K562 (cell line): ENCODE measurements around the gene METTL2B. TPM values are rescaled to one million over a fixed set of nuclear protein-coding genes. Genes with fewer than 3 reads are reported as not detected.

Experiments
- EP300 ChIP-seq: IDR thresholded peaks from 2 replicates; pipeline ENCODE4 v1.6.1; 2012; ENCODE audit warnings: low read length, improper control_type of control experiment
- GTF2E2 ChIP-seq: fragments of 200-800 bp; sonication (Bioruptor generic); IDR thresholded peaks from 2 replicates; pipeline ENCODE4 v1.6.1; 2016; ENCODE audit warnings: missing genetic modification characterization, missing compliant biosample characterization
- ILF3 ChIP-seq: fragments of 450-650 bp; IDR thresholded peaks from 2 replicates; pipeline ENCODE4 v1.6.1; 2018; ENCODE audit warnings: antibody characterized with exemption, mild to moderate bottlenecking, moderate library complexity, borderline replicate concordance
- JUN ChIP-seq, 2 experiments: sonication (generic) in 1 of 2; formaldehyde crosslinking in 1 of 2; IDR thresholded peaks; 2 replicates each; pipeline versions ENCODE4 v1.6.1 to v1.8.0; 2012 to 2022; ENCODE audit warnings: borderline replicate concordance in 2 of 2, mild to moderate bottlenecking in 2 of 2, improper control_type of control experiment in 1 of 2, low read depth in 1 of 2, low read length in 1 of 2, missing genetic modification reagents in 1 of 2
- L3MBTL2 ChIP-seq: fragments of 450-650 bp; IDR thresholded peaks from 2 replicates; pipeline ENCODE4 v1.6.1; 2016; ENCODE audit warnings: mild to moderate bottlenecking, moderate library complexity
- MAFF ChIP-seq: IDR thresholded peaks from 2 replicates; pipeline ENCODE4 v1.6.1; 2012; ENCODE audit warnings: low read length, improper control_type of control experiment
- MGA ChIP-seq: fragments of 450-650 bp; IDR thresholded peaks from 2 replicates; pipeline ENCODE4 v1.6.1; 2016; ENCODE audit warnings: mild to moderate bottlenecking, moderate library complexity
- RB1 ChIP-seq: fragments of 450-650 bp; IDR thresholded peaks from 2 replicates; pipeline ENCODE4 v1.6.1; 2017; ENCODE audit warnings: low read depth, mild to moderate bottlenecking
- RBM14 ChIP-seq: fragments of 200-400 bp; formaldehyde crosslinking; IDR thresholded peaks from 2 replicates; pipeline ENCODE4 v1.6.1; 2018; ENCODE audit warnings: low read depth, mild to moderate bottlenecking, low read length, moderate library complexity, borderline replicate concordance; ENCODE audit not compliant: insufficient read depth
- SMARCA5 ChIP-seq: fragments of 450-650 bp; IDR thresholded peaks from 2 replicates; pipeline ENCODE4 v1.6.1; 2016
- SNRNP70 ChIP-seq: fragments of 200-400 bp; formaldehyde crosslinking; optimal IDR thresholded peaks from 2 replicates; pipeline ENCODE3; 2017; ENCODE audit warnings: low read depth, low read length
- STAT5A ChIP-seq: IDR thresholded peaks from 2 replicates; pipeline ENCODE4 v1.6.1; 2012; ENCODE audit warnings: low read length, inconsistent platforms, borderline replicate concordance
- ZKSCAN3 ChIP-seq: fragments of 250-450 bp; sonication (Bioruptor Pico); IDR thresholded peaks from 2 replicates; pipeline ENCODE4 v1.4.0; 2020
- ZNF740 ChIP-seq, 3 experiments: fragments of 200-800 bp in 1 of 3; sonication (Bioruptor generic) in 1 of 3; sonication (generic) in 1 of 3; formaldehyde crosslinking in 1 of 3; IDR thresholded peaks; 2 replicates each; pipeline versions ENCODE4 v1.6.1 to v1.8.0; 2016 to 2022; ENCODE audit warnings: mild to moderate bottlenecking in 2 of 3, missing compliant biosample characterization in 2 of 3, missing genetic modification characterization in 2 of 3, missing genetic modification reagents in 1 of 3
- ZZZ3 ChIP-seq: fragments of 450-650 bp; IDR thresholded peaks from 2 replicates; pipeline ENCODE4 v1.6.1; 2016; ENCODE audit warnings: antibody characterized with exemption, mild to moderate bottlenecking, moderate library complexity
- polyA plus RNA-seq, 8 experiments: library from polyadenylated mRNA; depleted of rRNA in 4 of 8; stranded (reverse) in 5 of 8; unstranded in 3 of 8; fragments of >200 nt; fragmentation: Nextera tagmentation in 2 of 8; fragmentation: Illumina TruSeq in 1 of 8; extraction: Ambion mirVana in 2 of 8; extraction: Trizol in 1 of 8; gene quantifications; 2 replicates each; pipeline versions ENCODE4 v1.2.1 to v1.2.3, GENCODE V29; 2011 to 2014; ENCODE audit warnings: inconsistent platforms in 1 of 8, missing spikeins in 1 of 8
- total RNA-seq, 7 experiments: library from RNA; depleted of rRNA in 6 of 7; stranded (reverse); fragments of >200 nt in 6 of 7; fragmentation: Illumina TruSeq in 2 of 7; extraction: Trizol in 2 of 7; gene quantifications; 2 replicates each; pipeline versions ENCODE4 v1.2.1 to v1.2.3, GENCODE V29; 2011 to 2021; ENCODE audit warnings: low replicate concordance in 1 of 7

Gene METTL2B
- total and polyA plus RNA-seq, 9 of the 15 experiments (the other 6 are each of a cell fraction or from before 2014, with no cell fraction given), result 35.9 to 95.7 (median 79.2) TPM

GRCh38 chr7:128459394-128459878, 17.1 kb upstream of the METTL2B start (continued):
- TF ChIP-seq MGA (peak; percentile 25; the same call in 1 of the 2 replicates), L3MBTL2 (peak; percentile 35; the same call in 1 of the 2 replicates), GTF2E2 (tag) (no peak), STAT5A (no peak), ILF3 (no peak), EP300 (0 out of 2 replicates have a peak, but pooled peaks have one; percentile 20), ZZZ3 (no peak), RBM14 (no peak), ZNF740 (CRISPR knock-in tag; IDR thresholded peaks at IDR 0.05) (peak; percentile 94), ZNF740 (tag; IDR thresholded peaks at IDR 0.05) (peak in 1 of 2 experiments; percentile 74; a peak in 2 of 4 replicates), SMARCA5 (no peak), RB1 (peak; percentile 39; the same call in 1 of the 2 replicates), SNRNP70 (no peak), JUN (IDR thresholded peaks at IDR 0.05; ENCODE audit: borderline replicate concordance, low read depth, low read length) (0 out of 2 replicates have a peak, but pooled peaks have one; percentile 23), JUN (CRISPR knock-in tag; IDR thresholded peaks at IDR 0.05; ENCODE audit: borderline replicate concordance) (no peak), MAFF (no peak), ZKSCAN3 (CRISPR knock-in tag) (no peak)
